ENCODE measurements around the gene SMIM23.

The SMIM23 gene

DNA sequence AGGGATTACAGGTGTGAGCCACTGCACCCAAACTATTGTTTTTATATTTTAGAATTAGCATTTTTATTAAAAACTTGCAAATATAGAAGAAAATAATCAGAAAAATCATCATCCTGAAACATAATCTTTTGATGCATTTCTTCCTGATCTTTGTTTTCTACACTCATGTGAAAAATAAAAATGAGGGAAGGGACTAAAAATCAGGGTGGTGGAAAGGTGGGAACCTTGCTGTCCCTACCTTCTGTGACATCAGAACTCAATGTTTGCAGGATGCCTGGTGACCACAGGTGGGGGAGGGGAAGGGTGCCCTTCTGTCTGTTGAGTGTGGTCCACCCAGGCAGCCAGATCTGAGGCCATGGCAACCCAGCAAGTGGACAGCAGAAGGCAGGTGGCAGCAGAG lies at the start of gene SMIM23:
TSS of gene SMIM23 (plus strand) at position 301 of the 400 bp plus-strand sequence. CDS start at position 356, 55 bp downstream.
- no peak for DNase-seq (ENCODE audit: low spot score)

DNA sequence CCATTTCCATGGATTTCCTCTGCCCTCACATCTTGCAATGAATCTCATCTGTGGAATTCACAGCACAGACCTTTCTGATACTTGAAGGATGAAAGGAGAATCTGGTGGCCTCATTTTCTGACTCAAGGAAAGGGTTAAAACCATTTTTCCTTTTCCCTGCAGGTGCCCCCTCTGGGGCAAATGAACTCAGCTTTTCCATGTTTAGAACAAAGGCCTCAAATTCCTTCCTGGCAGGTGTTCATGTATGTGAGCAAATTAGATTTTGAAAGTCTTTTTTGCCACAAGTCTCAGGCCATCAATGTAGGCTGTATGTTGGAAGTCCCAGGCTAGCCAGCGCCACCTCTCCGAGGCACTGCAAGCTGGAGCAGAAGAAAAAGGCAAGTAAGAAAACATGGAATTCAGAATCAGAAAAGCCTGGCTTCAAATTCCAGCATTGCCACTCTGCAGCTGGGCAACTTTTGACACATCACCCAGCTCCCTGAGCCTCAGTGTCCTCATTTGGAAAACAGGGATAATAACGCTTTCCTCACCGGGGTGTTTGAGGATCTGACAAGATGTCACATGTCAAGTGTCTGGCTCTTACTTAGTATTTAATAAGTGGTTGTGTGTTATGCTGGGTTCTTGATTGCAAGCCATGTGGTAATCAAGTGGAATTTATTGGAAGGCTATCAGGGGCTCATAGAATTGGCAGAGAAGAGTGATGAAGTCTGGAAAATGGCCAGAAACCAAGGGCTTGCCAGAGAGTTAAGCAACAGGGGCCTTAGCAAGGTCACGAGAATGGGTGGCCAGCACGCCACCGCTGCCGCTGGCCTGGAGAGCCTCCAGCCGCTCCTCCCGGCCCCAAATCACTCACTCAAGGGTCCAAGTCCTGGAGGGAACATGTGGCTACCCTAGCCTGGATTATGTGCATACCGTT lies 48.4 kb upstream of the SMIM23 start:
- no peak for DNase-seq (ENCODE audit: low spot score)

DNA sequence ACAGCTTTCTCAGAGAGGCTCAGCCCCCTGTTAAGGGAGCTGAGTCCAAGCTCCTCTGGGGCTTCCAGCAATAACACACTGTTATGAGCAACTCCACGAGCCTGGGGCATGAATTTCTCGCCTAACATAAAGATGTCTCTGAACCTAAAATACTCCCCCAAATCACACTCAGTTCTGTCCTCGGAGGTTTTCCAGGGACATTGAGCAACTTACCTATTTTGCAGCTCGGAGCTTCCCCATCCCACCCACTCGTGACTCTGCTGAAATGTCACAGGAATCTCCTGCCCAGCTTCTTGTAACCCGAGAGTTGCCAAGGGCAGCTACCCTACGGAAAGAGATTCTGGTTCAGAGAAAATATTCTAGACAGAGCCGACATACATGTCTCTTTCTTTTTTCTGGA lies 47.1 kb upstream of the SMIM23 start:
- DNase-seq (ENCODE audit: low spot score) = no peak

DNA sequence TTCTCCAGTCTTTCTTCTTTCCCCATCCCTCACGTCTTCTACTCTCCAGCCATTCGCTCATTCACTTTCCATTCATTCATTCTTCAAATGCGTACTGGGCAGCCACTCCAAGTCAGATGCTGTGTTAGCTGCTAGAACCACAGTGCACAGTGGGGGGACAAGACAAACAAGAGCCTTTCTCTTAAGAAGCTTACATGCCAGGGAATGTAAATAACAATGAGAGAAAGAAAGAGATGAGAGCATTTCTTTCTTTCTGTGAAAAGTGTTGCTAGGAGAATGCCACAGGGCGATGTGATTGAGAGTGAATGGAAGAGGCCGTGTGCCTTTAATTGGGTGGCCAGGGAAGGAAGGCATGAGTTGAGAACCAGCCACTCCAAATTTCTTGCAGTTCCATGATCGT lies 46.3 kb upstream of the SMIM23 start:
- DNase-seq (ENCODE audit: low spot score) = no peak

DNA sequence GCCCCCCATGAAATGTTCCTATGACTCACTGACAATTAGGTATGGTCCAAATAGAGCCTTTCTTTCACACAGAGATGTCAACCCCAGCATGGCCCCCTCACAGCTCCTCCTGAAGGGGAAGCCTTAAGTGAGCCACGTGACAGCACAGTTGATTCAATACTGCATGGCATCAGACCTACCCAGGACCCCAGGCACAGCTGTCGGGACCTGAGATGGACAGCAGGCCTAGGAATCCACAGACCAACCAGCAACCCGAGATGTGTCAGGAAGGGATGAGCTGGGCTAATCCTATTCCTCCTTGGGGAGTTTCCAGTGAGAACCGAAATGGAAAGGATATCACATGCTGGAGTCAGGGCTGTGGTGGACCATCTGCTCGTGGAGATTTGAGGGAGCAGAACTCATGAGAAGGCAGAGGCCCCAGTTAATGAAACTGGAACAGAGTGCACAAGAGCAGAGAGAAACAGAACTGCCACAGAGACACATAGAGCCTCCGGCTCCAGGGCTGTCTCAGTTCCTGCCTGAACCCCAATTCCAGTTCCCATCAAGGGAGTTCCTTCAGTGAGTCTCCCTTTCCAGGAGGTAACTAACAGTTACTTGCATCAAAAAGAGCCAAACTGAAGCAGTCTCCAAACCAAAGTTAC lies 42.1 kb upstream of the SMIM23 start:
- no peak for DNase-seq (ENCODE audit: low spot score)

DNA sequence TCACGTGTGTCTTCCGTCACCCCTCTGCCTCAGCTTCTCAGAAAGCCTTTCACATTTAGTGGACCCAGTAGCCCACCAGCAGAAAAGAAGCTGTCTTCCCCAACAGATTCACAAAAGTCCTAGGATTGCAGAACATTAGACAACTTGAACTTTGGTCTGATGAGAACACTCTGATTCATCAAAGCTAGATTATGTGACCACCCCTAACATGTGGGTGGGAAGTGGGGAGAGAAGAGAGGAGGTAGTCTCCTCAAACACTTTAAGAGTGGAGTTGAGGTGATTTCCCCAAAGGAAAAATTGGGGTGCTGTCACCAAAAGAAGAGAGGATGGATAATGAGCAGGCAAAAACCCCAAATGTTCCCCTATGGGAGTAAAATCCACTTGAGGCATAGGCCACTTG lies 41.4 kb upstream of the SMIM23 start:
- no peak for DNase-seq (ENCODE audit: low spot score)

DNA sequence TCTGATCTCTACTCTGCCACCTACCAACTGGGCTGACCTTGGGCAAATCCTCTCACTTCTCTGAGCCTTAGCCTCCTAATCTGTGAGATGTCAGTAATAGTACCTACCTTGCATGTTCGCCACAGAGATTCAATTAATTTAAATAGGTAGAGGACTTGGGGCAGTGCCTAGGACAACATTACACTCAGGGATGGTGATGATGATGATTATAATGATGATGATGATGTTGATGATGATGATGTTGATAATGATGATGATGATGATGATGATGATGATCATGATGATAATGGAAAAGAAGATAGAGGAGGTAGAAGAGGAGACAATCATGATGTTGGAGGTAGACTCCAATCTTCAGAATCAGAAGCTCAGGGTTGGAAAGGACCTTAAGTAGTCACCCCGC lies 40.7 kb upstream of the SMIM23 start:
- no peak for DNase-seq (ENCODE audit: low spot score)

DNA sequence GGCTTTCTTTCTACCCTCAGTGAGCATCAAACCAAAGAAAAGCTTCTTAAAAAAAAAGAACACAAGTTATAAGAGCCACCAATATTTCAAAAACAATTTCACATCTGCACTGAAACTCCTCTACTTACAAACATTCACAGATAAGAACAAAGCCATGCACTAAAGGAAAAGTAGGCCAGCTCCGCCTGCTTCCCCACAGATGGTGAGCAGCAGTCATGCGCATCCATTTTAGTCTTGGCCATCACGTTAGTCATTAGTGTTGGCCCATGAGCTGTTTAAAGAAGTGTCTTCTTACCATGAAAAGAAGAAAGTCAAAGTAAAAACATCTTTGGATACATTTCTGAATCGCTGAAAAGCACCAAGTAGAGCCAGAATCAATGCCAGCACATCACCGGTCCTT lies 40.0 kb upstream of the SMIM23 start:
- DNase-seq (ENCODE audit: low spot score) = no peak

DNA sequence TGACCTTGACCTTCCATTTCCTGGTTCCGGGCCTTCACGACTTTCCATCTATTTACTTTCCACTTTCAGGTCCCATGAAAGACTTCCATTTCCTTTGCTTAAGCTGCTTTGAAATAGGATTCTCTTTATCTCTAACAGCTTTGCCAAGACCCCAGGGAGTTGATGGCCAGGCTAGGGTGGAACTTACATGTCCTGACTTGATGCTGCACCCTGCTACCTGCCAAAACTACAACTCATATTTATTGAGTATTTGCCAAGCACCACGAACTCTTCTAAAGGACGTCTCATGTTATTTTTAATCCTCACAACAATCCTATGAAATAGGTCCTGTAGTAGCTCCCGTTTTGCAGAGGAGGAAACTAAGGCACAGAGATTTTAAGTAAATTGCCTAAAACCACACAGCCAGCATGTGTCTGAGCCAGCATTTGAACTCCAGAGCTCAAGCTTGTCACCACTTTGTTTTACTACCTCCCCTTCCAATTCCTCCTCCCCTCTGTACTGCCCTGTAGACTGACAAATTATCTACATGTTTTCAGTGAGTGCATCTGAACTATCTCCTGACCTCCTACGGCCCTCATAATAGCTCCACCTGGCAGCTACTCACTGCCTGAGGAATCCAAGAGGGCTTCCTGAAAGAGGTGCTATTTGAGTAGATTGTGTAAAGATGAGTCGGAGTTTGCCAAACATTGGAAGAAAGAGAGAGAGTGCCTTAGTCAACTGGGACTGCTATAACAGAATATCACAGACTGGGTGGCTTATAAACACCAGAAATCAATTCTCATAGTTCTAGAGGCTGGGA lies 38.4 kb upstream of the SMIM23 start:
- DNase-seq (ENCODE audit: low spot score) = no peak

DNA sequence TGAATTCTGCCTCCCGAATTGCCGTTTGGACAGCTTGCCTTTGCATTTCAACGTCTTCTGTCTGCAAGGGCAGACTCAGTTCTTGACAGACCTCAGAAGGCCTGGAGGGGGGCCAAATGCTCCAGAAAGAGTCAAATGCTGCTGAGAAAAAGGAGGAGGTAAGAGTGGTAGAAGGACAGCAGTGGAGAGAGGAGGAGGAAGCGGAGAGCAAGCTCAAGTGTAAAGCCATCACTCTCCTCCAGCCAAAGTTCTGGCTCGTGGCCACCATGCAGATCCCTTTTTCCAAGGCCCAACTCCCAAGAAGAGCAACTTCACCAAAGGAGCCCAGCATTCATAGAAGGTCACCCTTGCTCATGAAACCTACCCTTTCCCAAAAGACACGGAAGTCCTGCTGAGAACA lies 36.9 kb upstream of the SMIM23 start:
- no peak for DNase-seq (ENCODE audit: low spot score)

DNA sequence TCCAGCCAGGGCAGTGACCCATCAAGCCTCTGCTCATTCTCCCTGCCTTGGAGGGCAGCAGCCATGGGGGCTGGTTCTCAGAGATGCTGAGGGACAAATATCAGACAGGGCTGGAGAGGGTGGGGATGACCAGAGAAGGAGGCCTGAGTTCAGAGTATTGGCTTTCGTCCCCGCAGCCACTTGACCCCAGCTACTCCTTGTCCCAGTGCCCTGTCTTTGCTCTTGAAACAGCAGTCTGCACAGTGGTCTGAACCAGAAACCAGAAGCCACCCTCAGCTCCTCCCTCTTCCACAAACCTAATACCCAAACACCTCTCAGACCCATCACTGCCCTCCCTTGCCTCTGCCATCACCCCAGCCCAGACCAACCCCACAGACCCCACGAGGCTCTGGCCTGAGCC lies 36.3 kb upstream of the SMIM23 start:
- no peak for DNase-seq (ENCODE audit: low spot score)

DNA sequence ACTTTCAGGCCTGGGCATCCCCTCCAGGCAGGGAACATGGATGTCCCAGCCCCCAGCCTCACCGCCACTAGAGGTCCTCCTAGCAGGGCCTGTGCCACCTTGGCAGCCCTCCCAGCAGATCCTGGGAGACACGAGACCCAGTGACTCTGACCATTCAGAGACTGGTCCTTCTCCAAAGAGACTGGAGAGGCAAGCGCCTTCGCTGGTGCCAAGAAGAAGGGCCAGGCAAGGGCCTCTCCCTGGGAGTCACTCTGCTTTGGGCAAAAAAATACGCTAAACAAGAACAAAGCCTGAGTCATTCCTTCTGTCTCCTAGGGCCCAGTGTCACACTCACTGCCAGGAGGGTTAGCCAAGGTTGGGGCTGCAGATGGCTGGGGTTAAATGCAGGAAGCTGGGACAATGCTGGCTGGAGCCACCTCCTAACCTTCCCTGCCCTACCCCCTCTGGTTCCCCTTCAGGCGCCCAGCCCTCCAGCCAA lies 35.3 kb upstream of the SMIM23 start:
- DNase-seq (ENCODE audit: low spot score) = peak; percentile 10

DNA sequence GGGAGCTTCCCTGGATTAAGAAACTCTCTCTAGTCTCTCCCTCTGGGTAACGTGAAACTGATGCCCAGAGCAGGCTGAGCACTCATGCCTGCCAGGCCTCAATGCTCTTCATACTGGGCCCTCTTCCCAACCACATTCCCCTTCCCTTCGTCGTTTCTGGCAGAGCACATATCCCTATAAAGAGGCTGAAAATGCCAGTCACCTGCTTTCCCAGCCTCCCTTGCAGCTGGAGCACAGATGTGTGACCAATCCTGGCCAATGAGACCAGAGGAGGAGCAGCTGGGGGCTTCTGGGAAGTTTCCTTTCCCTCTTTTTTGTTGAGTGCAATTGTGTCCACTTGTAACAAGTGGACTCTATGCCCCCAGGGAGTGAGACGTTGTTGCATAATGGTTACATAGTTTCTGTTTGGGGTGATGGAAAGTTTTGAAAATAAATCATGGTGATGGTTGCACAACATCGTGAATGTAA lies 30.2 kb upstream of the SMIM23 start:
- no peak for DNase-seq (ENCODE audit: low spot score)

DNA sequence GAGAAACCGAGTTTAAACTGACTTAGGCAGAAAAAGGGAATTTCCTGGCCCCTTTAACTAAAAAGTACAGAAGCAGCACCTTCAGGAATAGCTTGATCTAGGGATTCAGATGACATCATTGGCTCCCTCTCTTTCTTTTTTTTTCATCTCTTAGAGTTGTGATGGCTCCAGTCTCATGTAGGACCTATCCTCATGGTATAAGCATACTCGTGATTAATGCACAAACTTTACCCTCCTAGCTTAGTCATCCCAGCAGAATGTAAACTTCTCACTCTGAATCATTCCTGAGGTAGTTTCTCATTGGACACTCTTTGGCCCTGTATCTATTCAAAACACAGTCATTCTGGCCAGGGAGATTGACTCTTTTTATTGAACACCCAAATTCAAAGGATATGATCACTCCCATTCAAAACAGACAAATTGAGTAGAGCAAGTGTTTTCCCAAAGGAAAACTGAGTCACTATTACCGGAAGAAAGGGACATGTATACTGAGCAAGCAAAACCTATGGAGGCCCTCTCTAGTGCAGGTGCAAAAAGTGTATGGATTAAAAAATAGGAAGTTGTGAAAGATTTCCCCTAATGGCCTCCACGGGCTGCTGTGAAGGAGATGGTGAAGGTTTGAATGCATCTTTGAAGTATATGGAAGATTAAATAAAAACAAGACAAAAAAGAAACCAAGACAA lies 27.6 kb upstream of the SMIM23 start:
- DNase-seq (ENCODE audit: low spot score) = no peak

DNA sequence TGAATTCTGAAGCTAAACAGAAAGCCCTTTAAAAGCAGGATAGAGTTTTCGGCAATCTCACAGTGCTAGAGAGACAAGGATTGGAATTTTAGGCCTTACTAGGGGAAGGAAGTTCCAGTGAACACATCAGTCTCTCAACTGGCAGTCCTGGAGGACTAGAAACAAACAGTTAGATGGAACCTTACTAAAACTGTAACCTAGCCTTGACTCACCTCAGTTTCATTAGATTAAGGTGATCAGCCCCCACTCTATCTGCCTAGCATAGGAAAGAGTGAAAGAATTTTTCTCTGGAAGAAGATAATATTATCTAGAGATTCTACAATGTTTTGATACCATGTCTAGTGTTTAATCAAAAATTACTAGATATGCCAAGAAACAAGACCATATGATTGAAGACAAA lies 25.8 kb upstream of the SMIM23 start:
- no peak for DNase-seq (ENCODE audit: low spot score)

DNA sequence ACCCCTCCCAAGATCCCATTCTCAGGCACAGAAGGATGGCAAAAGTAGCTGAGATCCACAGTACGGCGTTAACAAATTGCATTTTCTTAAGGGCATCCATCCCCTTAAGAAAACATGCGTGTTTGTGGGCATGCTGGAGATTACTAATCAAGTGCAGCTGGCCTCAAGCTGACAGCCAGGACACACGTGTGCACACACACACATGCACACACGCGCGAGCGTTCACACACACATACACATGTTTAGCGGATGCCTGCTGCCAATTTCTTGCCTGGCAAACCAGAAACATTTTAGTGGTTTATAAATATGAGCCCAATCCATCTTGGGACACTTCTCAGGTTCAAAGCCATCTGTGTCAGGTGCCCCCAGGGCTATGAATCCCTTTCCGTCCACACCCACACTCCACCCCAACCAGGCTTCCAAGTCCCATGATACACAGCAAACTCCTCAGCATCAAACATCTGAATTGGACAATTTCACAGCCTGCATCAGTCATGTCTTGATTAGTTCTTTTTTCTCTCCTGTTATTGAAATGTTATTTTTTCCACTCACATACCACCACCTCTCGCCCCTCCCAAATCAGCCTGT lies 23.5 kb upstream of the SMIM23 start:
- no peak for DNase-seq (ENCODE audit: low spot score)

DNA sequence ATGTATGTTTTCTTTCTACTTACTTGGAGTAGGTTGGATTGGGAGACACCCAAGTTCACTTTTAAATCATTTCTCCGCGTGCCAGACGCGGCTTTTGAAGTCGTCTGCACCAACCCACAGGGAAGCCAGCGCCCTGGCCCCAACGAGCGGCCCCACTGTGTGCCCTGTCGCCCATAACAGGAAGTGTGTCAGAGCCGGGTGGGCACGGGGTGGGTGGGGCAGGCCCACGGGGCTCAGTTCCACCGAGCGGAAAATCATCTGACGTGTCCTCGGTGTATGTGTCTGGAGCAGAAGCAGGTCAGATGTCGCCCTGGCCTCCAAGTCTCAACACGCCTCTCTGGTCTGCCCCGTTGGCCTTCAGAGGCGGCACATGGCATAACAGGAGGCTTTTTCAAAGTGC lies 22.7 kb upstream of the SMIM23 start:
- DNase-seq (ENCODE audit: low spot score) = no peak

DNA sequence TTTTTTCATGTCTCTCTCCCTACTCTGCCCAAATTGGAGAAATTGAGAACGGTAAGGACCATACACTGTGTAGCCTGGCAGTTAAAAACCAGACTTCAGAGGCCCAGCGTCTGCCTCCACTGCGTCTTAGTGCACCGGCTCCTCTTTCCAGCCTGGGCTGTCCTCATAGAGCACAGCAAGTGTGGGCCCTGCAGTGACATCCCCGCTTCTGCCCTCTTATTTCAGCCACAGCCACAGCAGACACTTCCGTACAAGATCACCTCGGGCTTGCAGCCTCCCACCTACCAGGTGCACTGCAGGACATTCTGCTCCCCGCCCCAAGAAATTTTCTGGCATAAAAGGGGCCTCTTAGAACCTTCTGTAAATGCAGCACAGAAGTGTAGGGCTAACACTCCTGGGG lies 21.4 kb upstream of the SMIM23 start:
- DNase-seq (ENCODE audit: low spot score) = no peak

DNA sequence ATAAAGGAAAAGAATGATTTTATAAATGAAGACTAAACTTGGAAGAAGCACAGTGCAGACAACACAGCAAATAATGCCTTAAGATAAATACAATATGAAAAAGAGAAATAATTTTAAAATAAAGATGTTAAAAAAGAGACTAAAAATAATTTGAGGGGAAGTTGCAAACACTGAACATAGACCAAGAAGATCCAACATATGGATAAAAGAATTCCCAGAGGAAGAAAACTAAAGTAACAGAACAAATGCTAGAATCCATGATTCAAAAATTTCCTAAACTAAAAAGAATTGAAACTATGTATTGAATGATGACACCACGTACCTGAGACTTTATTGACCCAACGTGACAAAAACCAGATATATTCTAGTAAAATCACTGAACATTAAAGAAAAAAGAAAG lies 18.7 kb upstream of the SMIM23 start:
- no peak for DNase-seq (ENCODE audit: low spot score)

DNA sequence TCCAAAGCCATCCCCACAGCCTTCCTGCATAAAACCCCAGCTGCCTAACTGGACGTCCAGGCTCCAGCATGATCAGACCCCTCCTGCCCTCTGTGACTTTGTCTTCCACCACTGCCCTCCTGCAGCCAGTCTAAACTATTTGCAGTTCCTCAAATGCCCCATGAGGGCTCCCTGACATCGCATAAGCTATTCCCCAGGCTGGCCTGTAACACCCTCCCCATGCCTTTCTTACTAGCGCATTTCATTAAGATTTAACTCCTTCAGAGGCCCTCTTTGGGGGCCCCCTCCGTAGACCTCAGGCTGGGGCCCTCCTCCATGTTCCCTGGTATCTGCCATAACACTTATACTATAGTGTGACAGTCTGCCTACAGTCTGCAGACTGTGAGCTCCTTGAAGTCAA lies 15.5 kb upstream of the SMIM23 start:
- no peak for DNase-seq (ENCODE audit: low spot score)

DNA sequence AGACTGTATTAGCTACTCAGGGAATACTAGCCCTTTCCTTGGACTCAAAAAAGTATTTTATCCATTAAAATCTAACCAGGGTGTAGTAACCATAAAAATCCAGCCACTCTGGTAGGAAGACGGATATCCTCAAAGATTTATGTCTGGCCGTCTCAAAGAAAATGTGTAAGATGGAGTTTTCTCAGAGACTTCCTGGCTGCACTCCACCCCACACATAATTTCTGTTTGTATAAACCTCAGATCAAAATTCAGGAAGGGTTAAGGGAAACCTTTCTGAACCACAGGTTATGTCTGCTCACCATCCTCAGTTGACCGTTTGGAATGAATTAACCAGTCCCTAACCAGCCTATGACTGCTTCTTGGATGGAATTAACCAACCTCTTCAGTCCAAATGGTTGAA lies 13.8 kb upstream of the SMIM23 start:
- no peak for DNase-seq (ENCODE audit: low spot score)

DNA sequence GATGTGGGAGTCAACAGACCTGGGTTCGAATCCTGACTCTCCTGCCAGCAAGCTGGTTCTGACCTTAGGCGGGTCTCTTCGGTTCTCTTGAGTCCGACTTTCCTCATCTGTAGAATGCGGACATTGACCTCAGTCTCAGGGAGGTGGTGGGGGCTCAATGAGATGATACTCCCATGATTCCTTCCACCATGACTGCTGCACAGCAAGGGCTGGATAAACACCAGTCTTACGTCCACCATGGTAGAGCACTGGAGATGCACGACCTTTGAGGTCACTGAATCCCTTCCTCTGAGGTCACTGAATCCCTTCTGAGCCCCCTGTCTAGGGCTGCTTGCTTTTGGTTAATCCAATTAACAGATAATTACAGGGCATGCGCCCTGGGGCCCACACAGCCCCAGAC lies 12.5 kb upstream of the SMIM23 start:
- DNase-seq (ENCODE audit: low spot score) = no peak

All from globus pallidus (tissue), 1 donor.